ENCODE data around the gene RFTN1. TPM values are rescaled to one million over a fixed set of nuclear protein-coding genes. Genes with fewer than 3 reads are reported as not detected.

The RFTN1 gene
- polyA plus RNA-seq, 2 of the 4 experiments (the other 2 are of a cell fraction): 1.8 to 3.7 TPM

DNA sequence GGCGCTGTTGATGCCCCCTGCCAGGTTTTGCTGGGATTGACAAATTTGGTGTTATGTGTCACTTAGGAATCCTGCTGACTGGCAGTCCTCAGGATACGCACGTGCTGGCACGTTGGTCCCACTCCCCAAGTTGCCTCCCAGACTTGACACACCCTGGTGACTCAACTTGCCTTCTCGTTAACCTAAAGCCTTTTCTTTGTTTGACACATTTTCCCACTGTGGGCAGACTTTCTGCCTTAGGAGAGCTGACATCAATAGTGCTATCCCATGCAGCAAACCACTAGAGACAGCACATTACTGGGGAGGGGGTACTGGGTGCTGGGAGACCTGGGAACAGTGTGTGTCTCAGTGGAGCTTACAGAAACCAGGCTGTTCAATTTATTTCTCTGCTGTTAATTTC lies 144.2 kb downstream of the RFTN1 start:
- H3K27ac ChIP-seq: no peak overlapping the region
- DNase-seq (ENCODE audit: low read depth in 1 of 2, low spot score in 1 of 2) (no peak), FAIRE-seq (no peak), ATAC-seq (no peak)
- no peak for TF ChIP-seq ZNF302 (CRISPR knock-in tag; IDR thresholded peaks at IDR 0.05)
- TF ChIP-seq, protein P1, sequence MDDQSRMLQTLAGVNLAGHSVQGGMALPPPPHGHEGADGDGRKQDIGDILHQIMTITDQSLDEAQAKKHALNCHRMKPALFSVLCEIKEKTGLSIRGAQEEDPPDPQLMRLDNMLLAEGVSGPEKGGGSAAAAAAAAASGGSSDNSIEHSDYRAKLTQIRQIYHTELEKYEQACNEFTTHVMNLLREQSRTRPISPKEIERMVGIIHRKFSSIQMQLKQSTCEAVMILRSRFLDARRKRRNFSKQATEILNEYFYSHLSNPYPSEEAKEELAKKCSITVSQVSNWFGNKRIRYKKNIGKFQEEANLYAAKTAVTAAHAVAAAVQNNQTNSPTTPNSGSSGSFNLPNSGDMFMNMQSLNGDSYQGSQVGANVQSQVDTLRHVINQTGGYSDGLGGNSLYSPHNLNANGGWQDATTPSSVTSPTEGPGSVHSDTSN (IDR thresholded peaks at IDR 0.05): no peak
- no peak for TF ChIP-seq ESRRA (IDR thresholded peaks at IDR 0.05; ENCODE audit: borderline replicate concordance, low read length)
- TF ChIP-seq KDM1A (IDR thresholded peaks at IDR 0.05; ENCODE audit: low read depth): no peak
- TF ChIP-seq RCOR1 (IDR thresholded peaks at IDR 0.05; ENCODE audit: low read depth, low read length): no peak
- no peak for TF ChIP-seq MAFK (IDR thresholded peaks at IDR 0.05; ENCODE audit: partially characterized antibody)
- TF ChIP-seq JUN (IDR thresholded peaks at IDR 0.05): no peak
- no peak for TF ChIP-seq EHF (CRISPR knock-in tag; IDR thresholded peaks at IDR 0.05)
- no peak for TF ChIP-seq CEBPB (IDR thresholded peaks at IDR 0.05)
- TF ChIP-seq HOXA7 (CRISPR knock-in tag; IDR thresholded peaks at IDR 0.05): no peak
- no peak for TF ChIP-seq BHLHE40 (IDR thresholded peaks at IDR 0.05; ENCODE audit: low read depth, low read length)
- no peak for TF ChIP-seq PHF8 (IDR thresholded peaks at IDR 0.05; ENCODE audit: borderline replicate concordance, low read depth)
- TF ChIP-seq HEYL (CRISPR knock-in tag; IDR thresholded peaks at IDR 0.05): no peak
- TF ChIP-seq ZFP36 (IDR thresholded peaks at IDR 0.05; ENCODE audit: borderline replicate concordance, partially characterized antibody): no peak
- TF ChIP-seq EHMT2 (IDR thresholded peaks at IDR 0.05; ENCODE audit: low read depth): no peak
- H3K4me3 ChIP-seq: no peak overlapping the region
- WGBS (ENCODE audit: missing lambda C conversion rate): 60% methylated on average over 5 of the region's 5 CpGs
- ChIA-PET POLR2A (no interaction called here), CTCF (interaction anchor here (0.8 kb wide), 1 partner anchor 9 kb away, joined by 3 read pairs; no protein-coding TSS in a partner anchor)
- no peak overlapping the region for H3K4me2 ChIP-seq
- H3K4me1 ChIP-seq: no peaks in the 10 kb centered on the region
- no peaks in the 10 kb centered on the region for H3K9me3 ChIP-seq

DNA sequence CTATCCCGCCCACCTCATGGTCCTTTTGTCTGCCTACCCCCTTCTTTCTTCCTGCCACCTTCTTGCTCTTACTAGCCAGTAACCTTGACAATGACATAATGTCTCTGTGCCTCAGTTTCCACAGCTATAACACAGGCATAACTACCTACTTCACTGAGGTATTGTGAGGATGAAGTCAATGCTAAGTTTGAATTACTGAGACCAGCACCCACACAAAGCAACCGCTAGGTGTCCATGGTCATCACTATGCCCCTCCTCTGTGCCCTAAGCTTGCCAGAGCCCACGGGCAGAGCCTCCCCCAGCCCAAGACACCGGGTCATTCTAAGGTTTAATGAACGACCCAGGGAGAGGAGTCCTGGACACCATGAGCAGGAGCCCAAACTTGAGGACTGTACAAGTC lies 146.9 kb downstream of the RFTN1 start:
- DNase-seq (ENCODE audit: low read depth in 1 of 2, low spot score in 1 of 2) (no peak), FAIRE-seq (no peak), ATAC-seq (peak in 1 of 2 experiments; percentile 69; a peak in 3 of 6 replicates)
- ChIA-PET POLR2A (no interaction called here), CTCF (interaction anchor here (0.9 to 1.0 kb wide), 2 partner anchors 9 to 13 kb away, joined by 3 read pairs; no protein-coding TSS in a partner anchor)
- no peak overlapping the region for H3K27ac ChIP-seq
- no peaks in the 10 kb centered on the region for H3K9me3 ChIP-seq
- H3K4me1 ChIP-seq: no peaks in the 10 kb centered on the region
- no peak for TF ChIP-seq FOSB (CRISPR knock-in tag; IDR thresholded peaks at IDR 0.05)
- TF ChIP-seq BHLHE40 (IDR thresholded peaks at IDR 0.05; ENCODE audit: low read depth, low read length): no peak
- TF ChIP-seq TFCP2L1 (CRISPR knock-in tag; IDR thresholded peaks at IDR 0.05): no peak
- TF ChIP-seq, protein P2, sequence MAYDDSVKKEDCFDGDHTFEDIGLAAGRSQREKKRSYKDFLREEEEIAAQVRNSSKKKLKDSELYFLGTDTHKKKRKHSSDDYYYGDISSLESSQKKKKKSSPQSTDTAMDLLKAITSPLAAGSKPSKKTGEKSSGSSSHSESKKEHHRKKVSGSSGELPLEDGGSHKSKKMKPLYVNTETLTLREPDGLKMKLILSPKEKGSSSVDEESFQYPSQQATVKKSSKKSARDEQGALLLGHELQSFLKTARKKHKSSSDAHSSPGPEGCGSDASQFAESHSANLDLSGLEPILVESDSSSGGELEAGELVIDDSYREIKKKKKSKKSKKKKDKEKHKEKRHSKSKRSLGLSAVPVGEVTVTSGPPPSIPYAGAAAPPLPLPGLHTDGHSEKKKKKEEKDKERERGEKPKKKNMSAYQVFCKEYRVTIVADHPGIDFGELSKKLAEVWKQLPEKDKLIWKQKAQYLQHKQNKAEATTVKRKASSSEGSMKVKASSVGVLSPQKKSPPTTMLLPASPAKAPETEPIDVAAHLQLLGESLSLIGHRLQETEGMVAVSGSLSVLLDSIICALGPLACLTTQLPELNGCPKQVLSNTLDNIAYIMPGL (CRISPR knock-in tag; IDR thresholded peaks at IDR 0.05; ENCODE audit: borderline replicate concordance): no peak
- TF ChIP-seq MAZ (IDR thresholded peaks at IDR 0.05; ENCODE audit: borderline replicate concordance, low read depth, low read length): no peak
- no peak for TF ChIP-seq CEBPB (IDR thresholded peaks at IDR 0.05)
- no peak for TF ChIP-seq NPAS2 (CRISPR knock-in tag; IDR thresholded peaks at IDR 0.05; ENCODE audit: borderline replicate concordance)
- no peak for TF ChIP-seq HEYL (CRISPR knock-in tag; IDR thresholded peaks at IDR 0.05)
- no peak for TF ChIP-seq KDM5A (IDR thresholded peaks at IDR 0.05)
- TF ChIP-seq TP53 (CRISPR knock-in tag; IDR thresholded peaks at IDR 0.05): no peak
- TF ChIP-seq RNF2 (IDR thresholded peaks at IDR 0.05; ENCODE audit: borderline replicate concordance, low read depth): no peak
- TF ChIP-seq RFX5 (IDR thresholded peaks at IDR 0.05): no peak
- no peak for TF ChIP-seq EHF (CRISPR knock-in tag; IDR thresholded peaks at IDR 0.05)
- no peak for TF ChIP-seq CBX8 (IDR thresholded peaks at IDR 0.05)
- TF ChIP-seq RCOR1 (IDR thresholded peaks at IDR 0.05; ENCODE audit: low read depth, low read length): no peak
- no peak for TF ChIP-seq CHD4 (IDR thresholded peaks at IDR 0.05; ENCODE audit: borderline replicate concordance)
- TF ChIP-seq, protein P3, sequence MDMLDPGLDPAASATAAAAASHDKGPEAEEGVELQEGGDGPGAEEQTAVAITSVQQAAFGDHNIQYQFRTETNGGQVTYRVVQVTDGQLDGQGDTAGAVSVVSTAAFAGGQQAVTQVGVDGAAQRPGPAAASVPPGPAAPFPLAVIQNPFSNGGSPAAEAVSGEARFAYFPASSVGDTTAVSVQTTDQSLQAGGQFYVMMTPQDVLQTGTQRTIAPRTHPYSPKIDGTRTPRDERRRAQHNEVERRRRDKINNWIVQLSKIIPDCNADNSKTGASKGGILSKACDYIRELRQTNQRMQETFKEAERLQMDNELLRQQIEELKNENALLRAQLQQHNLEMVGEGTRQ (IDR thresholded peaks at IDR 0.05): no peak
- TF ChIP-seq FOSL2 (IDR thresholded peaks at IDR 0.05): no peak
- TF ChIP-seq FOSL2 (CRISPR knock-in tag; IDR thresholded peaks at IDR 0.05): no peak
- TF ChIP-seq MAFK (IDR thresholded peaks at IDR 0.05; ENCODE audit: partially characterized antibody): no peak
- TF ChIP-seq EHMT2 (IDR thresholded peaks at IDR 0.05; ENCODE audit: low read depth): no peak
- H3K4me2 ChIP-seq: no peak overlapping the region
- H3K4me3 ChIP-seq: no peak overlapping the region
- WGBS (ENCODE audit: missing lambda C conversion rate): 45% methylated on average over 4 of the region's 5 CpGs
